Measurements from ENCODE around the gene TPX2.

DNA sequence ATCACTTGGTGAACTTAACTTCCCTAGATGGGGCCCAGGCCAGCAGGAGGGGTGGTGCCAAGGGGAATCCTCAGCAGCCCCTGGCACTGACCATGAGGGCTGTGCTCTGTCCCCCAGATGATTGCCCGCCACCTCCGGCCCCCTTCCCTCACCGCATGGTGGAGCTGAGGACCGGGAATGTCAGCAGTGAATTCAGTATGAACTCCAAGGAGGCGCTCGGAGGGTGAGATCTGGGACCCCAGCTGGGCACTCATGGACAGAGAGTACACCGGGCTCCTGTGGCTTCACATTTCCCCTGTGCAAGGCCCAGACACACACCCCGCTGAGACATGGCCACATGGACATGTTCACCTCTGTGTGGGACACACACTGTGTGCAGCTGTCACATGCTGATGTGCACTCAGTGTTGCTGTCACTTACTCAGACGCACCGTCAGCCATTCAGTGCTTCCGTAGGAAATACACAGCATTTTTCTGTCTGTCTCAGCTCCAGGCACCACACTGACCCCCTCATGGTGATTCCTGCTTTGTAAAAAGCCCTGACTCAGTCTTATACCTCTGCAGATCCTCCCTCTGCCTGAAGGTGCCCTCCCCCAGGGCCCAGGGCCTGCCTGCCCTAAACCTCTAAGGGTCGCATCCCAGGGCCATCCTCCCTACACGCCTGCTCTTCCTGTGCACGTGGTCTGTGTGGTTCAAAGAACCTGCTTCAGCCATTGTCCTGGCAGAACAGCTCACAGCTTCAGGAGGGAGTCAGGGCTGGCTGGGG lies 84.5 kb downstream of the TPX2 start:
- TF ChIP-seq, protein P1, sequence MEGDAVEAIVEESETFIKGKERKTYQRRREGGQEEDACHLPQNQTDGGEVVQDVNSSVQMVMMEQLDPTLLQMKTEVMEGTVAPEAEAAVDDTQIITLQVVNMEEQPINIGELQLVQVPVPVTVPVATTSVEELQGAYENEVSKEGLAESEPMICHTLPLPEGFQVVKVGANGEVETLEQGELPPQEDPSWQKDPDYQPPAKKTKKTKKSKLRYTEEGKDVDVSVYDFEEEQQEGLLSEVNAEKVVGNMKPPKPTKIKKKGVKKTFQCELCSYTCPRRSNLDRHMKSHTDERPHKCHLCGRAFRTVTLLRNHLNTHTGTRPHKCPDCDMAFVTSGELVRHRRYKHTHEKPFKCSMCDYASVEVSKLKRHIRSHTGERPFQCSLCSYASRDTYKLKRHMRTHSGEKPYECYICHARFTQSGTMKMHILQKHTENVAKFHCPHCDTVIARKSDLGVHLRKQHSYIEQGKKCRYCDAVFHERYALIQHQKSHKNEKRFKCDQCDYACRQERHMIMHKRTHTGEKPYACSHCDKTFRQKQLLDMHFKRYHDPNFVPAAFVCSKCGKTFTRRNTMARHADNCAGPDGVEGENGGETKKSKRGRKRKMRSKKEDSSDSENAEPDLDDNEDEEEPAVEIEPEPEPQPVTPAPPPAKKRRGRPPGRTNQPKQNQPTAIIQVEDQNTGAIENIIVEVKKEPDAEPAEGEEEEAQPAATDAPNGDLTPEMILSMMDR (IDR thresholded peaks at IDR 0.05; ENCODE audit: insufficient read depth, low read length, poor library complexity, severe bottlenecking), result no peak
- TF ChIP-seq EZH2phosphoT487 (conservative IDR thresholded peaks at IDR 0.05; ENCODE audit: low read length), result no peak
